SIG-M5 treated with dmso at 0.1 percent for 504 hours (cell line): Measurements from ENCODE around the gene NAALADL2.

Experiments
- DNase-seq: peaks from one replicate; lab custom pipeline; 2025; ENCODE audit not compliant: unreplicated experiment; lab: John Stamatoyannopoulos, UW

NAALADL2 gene

GRCh38 chr3:175640958-175641357, 781.8 kb downstream of the NAALADL2 start:
- no peak for DNase-seq

GRCh38 chr3:175646865-175647264, 787.7 kb downstream of the NAALADL2 start:
- DNase-seq = no peak

GRCh38 chr3:175648899-175649298, 789.8 kb downstream of the NAALADL2 start:
- no peak for DNase-seq

GRCh38 chr3:175651716-175652115, 792.6 kb downstream of the NAALADL2 start:
- no peak for DNase-seq

- DNase-seq = no peak
Measured at GRCh38 chr3:175655351-175655750, 796.2 kb downstream of the NAALADL2 start.

GRCh38 chr3:175656461-175656860, 797.3 kb downstream of the NAALADL2 start:
- peak; percentile 23 for DNase-seq

- DNase-seq = no peak
Measured at GRCh38 chr3:175659670-175660350, 800.7 kb downstream of the NAALADL2 start.

GRCh38 chr3:175662815-175663214, 803.7 kb downstream of the NAALADL2 start:
- DNase-seq = no peak

- no peak for DNase-seq
Measured at GRCh38 chr3:175664911-175665310, 805.8 kb downstream of the NAALADL2 start.

GRCh38 chr3:175668300-175668699, 809.2 kb downstream of the NAALADL2 start:
- no peak for DNase-seq

- no peak for DNase-seq
Measured at GRCh38 chr3:175670557-175670956, 811.4 kb downstream of the NAALADL2 start.

GRCh38 chr3:175672119-175672689, 813.1 kb downstream of the NAALADL2 start:
- no peak for DNase-seq

- DNase-seq = no peak
Measured at GRCh38 chr3:175679568-175679967, 820.4 kb downstream of the NAALADL2 start.

GRCh38 chr3:175692256-175692655, 833.1 kb downstream of the NAALADL2 start:
- DNase-seq = no peak

- DNase-seq = no peak
Measured at GRCh38 chr3:175695251-175695650, 836.1 kb downstream of the NAALADL2 start.

GRCh38 chr3:175702956-175703355, 843.8 kb downstream of the NAALADL2 start:
- DNase-seq = no peak

GRCh38 chr3:175704366-175705055, 845.4 kb downstream of the NAALADL2 start:
- no peak for DNase-seq

GRCh38 chr3:175713268-175713667, 854.1 kb downstream of the NAALADL2 start:
- DNase-seq = no peak

GRCh38 chr3:175716446-175716845, 857.3 kb downstream of the NAALADL2 start:
- DNase-seq = no peak

- no peak for DNase-seq
Measured at GRCh38 chr3:175726228-175726627, 867.1 kb downstream of the NAALADL2 start.

- DNase-seq = no peak
Measured at GRCh38 chr3:175728566-175728965, 869.4 kb downstream of the NAALADL2 start.

GRCh38 chr3:175729466-175729865, 870.3 kb downstream of the NAALADL2 start:
- no peak for DNase-seq
